H4 (cell line): ENCODE results near the gene ZNF672. TPM values are rescaled to one million over a fixed set of nuclear protein-coding genes. Genes with fewer than 3 reads are reported as not detected.
A peak's percentile ranks its signal among the peaks of the same experiment; 100 is the strongest.
"Not testable (repeated sequence)": the region's sequence is repeated elsewhere in the genome, so short reads cannot be mapped to it uniquely, and the experiment has no call there.

ENCODE experiments used
- DNase-seq: peaks from one replicate; pipeline ENCODE4 v3.0.0-alpha.2; 2015; ENCODE audit warnings: low spot score
- total RNA-seq: library from RNA; depleted of rRNA; stranded (reverse); fragments of >200 nt; shearing (Covaris generic); gene quantifications from 2 replicates; pipeline ENCODE4 v1.2.3, GENCODE V29; 2014

ZNF672 gene
- total RNA-seq, 1 experiment from 2014 or later, result 14.4 TPM

DNA sequence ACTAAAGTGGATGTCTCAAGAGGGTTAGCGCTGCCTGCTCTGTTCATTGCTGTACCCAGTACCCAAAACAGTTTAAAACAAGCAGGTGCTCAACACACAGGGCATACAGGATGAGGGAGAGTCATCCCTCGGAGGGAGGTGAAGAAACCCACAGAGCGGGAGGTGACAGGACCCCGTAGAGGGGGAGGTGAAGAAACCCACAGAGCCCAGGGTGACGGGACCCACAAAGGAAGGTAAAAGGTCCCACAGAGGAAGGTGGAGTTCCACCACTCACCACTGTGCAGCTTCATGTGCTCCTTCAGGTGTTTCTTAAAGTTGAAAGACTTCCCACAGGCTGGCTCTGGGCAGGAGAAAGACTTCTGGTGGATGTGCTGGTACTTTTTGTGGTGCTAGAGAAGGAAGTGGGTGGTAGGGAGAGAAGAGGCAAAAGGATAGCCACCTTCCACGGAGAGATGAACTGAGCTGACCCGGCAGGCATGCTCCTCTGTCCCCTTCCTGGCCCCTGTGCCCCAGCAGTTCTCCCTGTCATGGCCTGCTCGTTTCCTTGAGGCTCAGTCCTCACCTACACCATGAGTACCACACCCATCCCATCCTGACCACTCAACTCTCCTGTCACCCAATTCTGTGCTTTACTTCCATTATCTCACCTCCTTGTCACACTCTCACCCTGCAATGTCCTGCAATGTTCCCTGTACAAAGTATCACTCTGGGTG is 15.8 kb downstream of the ZNF672 start:
- no peak for DNase-seq

DNA sequence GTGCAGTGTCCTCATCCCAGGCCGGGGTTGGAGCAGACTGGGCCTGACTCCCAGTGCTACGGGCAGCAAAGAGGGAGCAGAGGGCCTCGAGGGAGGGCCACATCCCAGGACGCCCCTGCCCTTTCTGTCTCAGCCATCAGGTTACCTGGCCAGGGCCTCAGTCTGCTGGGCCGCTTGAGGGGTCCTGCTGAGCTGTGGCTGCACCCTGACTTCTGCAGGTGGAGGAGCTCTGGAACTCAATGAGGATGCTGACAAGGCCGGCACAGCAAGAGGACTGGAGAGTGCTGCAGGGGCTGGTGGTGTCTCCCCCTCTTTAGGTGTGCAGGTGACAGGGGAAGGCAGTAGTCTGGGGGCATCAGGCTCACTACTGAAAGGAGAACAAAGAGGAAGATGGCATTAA is 17.6 kb downstream of the ZNF672 start:
- no peak for DNase-seq

DNA sequence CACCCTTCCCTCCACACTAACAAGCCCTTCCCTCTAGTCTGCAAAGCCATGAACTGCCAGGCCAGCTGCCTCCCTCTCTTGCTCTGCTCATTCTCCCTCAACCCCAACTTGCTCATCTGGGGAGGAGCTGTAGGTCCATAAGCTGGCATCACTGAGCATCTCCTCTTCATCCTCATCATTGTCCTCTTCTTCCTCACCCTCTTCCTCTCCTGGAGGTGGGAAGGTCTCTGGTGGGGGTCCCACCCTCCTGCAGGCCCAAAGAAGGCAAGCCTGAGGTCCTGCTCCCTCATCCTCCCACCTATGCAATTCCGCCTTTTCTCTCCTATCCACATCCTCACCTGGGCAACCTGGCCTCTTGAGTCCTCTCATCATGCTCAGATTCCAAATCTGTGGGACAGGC is 18.2 kb downstream of the ZNF672 start:
- no peak for DNase-seq

DNA sequence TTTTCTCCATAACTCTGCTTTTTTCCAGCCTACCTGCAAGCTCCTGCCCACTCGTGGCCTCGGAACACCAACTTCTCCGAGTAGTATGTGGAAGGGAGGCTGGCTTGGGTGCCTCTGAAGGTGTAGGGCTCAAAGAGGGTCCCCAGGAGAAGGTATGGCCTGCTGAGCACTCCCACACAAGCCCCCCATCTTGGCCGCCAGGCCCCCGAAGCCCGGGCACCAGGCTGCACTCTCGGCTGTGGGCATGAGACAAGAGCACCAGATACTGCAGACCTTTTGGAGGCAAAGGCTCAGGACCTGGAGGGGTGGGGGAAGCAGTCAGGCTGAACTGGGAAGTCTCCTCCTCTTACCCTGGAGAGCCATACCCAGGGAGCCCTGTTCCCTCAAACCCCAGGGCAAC is 19.2 kb downstream of the ZNF672 start:
- DNase-seq, result no peak

DNA sequence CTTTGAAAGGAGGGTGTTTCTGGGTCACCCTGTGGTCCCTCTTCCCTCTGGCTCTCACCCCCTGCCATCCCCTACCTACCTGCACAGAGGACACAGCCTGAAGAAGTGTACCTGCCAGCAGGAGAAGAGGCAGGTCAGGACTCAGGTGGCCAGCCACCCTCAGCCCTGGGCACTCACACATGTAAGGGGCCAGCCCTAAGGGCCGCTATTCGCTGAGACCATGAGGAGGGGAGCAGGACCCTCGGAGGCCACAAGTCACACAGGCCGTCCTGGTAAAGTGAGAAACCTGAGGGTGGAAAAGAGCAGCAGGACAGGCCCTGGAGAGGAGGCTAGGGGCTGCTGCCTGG is 19.7 kb downstream of the ZNF672 start:
- DNase-seq, result no peak

DNA sequence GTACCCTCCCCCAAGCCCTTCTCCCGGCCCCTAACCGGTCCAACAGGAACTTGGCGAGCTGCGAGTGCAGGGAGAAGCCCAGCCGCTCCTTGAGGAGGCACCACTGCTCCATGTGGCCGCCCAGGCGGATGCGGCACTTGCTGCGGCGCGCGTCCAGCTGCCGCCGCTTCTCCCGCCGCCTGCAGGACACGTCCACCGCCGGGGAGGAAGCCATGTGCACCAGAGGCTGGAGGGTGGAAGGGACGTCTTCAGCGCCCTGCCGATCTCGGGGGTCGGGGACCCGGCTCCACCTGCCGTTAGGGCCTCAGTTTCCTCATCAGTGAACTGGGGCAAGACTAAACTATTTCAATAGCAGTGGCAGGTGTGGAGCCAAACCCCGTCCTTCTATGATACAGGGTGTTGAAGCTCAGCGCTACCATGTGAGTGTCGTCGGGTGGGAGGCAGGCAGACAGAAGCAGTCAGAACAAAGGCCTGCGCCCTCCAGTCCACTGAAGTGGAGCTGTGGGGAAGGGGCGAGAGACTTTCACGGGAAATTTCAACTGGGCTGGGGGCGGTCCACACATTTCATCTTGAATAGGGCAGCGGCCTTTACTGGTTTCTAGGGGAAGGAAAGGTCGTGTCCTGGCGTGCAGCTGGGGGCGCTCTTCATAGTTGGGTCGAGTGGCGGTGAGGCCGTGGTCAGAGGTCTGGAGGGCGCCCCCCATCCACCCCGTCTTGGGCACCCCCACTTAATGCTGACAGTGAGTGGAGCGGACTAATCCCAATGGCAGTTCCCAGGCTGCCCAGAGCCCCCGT is 20.3 kb downstream of the ZNF672 start:
- no peak for DNase-seq

DNA sequence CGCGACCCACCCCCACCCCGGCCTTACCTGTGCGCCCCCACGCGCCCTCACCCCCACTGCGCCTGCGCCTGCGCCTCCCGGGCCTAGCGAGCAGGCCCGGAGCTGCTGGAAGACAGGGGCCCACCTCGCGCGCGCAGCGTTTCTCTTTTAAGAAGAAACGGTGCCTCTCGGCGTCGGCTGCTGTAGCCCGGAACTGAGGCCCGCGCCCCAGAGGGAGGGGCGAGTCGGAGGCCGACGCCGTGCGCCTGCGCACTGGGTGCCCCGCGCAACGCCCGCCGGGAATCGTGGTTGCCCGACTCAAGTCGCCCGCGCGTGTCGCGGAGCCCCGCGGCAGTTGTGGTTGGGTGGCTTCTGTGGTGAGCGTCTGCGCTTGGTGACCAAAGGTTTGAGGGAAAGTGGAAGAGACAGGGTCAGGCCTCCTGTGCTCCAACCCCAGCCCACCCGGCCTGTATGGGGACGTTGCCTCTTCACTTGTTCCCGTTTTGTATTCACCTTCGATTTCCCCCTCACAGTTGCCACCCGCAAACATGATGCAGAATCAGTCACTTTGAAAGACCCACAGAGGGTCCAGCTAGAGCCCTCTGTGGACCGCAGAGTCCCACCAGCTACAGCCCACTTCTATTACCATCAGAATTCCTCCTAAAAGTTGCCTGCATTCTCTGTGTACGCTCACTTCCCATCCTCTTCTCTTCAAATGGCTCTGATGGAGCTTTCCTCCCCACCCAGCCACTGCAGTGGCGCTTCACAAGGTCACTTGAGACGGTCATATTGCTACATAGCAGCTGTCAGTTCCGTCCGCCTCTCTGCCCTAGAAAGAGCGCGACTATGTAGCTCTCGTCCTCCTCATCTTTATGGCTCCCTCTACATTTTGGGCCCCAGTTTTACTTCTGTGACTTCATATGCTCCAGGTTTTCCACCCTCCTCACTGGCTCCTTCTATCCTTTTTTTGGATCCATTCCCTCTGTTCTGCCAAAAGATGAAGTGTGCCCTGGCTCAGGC is 21.2 kb downstream of the ZNF672 start, which contains the start of gene ZNF692:
TSS of gene ZNF692 (minus strand) at position 195 of the 999 bp plus-strand sequence. CDS start 776 bp downstream, outside the sequence.
- peak; percentile 95 for DNase-seq

DNA sequence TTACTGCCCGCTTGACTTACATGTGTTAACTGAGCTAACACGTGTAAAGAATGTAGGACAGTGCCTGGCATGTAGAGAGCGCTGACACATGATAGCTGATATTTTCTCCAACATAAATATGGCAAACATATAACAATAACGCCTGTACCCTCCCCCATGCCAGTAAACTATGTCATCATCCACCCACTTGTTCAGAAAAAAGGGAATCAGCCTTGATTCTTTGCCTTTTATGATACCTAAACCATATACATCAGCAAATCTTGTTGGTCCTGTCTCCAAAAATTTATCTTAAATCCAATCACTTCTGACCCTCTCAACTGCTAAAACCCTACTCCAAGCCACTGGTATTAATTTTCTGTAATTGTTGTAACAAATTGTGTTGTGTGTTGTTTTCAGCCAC is 22.0 kb downstream of the ZNF672 start:
- DNase-seq, result no peak

DNA sequence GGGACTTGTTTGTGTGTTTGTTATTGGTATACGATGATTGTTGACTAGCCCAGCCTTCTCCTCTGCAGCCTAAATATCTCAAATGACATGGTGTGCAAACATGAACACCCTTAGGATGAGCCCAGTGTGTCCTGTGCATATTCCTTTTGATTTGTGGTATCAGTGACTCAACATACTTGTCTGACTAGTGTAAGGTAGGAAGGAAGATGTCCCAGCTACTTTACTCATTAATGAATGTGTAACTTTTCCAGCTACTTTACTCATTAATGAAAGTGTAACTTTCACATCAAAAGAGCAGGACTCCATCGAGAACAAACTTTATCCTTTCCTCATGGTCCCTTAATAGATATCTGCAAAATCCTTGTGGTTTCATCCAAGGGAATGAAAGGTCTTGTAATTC is 23.6 kb downstream of the ZNF672 start:
- no peak for DNase-seq

DNA sequence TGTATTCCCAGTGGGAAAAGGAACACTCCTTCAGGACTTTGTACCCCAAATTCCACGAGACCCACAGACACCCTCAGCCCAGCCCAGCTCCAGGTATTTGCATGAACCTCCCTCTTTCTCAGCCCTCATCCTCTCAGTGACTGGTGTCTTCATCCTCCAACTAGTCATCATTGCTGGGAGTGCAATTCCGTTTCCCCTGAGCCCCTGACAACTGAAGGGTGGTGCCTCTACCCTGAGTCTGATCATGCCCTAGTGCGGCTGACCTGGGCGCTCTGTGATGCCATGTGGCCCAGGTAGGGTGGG is 24.6 kb downstream of the ZNF672 start:
- DNase-seq, result no peak

DNA sequence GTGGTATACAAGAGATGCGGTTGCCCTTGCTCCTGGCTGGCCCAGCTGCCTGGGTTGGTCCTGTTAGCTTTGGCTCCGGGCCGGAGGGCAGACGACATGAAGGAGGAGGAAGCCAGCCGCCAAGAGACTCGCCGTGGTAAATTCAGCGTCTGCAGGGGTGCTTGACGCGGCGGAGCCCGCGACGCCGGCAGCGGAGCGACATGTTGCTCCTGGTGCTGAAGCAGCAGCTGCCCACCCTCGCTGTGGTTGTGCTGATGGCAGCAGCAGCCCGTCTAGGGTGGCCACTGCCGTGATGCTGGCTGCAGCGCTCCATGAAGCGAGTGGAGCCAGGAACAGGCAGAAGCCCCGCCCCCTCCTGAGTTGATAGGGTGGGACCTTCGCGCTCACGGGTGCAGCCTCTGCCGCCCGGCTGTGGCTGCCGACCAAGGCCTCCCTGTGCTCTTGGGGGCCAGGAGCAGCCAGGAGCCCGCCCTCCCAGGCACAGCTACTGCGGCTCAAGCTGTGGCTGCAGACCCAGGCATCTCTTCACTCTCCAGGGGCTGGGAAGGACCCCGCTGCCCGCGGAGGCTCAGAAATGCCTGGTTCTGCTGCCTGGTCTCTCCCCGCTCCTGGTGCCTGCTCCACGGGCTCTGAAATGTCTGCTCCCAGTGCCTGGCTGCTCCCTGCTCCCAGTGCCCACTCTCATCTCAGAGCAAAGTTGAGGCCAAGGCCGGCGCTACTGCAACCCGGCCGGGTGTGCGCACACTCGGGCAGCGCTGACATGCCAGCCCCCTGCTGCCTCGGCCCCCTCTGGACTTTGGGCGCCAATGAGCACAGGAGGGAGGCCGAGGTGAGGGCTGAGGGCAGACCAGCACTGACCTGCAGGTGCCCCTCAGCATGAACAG is 25.2 kb downstream of the ZNF672 start:
- DNase-seq, result peak; percentile 50

DNA sequence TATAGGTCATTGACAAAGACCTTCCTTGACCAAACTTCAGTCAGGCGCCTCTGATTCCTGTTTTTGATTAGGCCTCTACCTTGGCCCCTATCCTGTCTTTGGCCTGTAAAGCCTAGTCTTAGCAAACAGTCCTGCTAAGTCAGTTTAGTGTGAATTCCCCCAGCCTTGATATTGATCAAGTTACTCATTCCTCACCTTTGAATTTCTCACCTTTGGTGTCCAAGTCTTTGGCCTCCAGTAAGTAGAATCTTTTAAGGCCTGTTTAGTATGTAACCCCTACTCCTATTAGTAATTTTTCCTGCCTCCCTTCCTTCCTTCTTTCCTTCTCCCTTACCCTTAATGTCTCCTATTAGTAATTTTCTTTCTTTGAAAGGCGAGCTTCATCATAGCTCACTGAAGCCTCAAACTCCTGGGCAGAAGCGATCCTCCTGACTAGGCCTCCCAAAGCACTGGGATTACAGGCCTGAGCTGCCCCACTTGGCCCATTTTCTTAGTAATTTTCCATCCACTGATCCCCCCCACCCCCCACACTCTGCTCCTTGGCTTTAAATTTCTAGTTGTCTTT is 33.9 kb downstream of the ZNF672 start:
- no peak for DNase-seq

DNA sequence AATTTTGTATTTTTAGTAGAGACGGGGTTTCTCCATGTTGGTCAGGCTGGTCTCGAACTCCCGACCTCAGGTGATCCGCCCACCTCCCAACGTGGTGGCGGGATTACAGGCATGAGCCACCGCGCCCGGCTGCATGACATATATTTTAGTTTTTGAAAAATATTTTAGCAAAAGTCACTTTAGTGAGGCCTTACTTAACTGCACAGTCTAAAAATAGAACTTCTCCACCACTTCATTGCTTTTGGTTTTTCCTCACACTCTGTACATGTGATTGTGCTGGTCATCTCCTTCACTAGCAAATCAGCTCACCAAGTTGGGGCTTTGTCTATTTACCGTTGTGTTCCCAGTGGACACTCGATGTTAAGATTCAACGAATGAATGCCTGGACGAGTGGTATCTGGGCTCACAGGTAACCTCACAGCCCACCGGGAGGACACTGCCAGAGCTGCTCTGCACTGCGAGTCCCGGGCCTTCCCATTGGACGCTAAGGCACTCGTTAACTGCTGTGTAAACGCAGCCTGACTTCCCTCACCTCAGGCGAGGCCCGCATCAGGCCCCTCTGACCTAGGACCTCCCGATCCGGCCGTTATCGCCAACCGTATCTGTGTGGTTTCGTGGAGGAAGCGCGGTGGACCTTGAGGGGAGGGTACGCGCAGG is 34.9 kb downstream of the ZNF672 start:
- DNase-seq, result peak; percentile 72

DNA sequence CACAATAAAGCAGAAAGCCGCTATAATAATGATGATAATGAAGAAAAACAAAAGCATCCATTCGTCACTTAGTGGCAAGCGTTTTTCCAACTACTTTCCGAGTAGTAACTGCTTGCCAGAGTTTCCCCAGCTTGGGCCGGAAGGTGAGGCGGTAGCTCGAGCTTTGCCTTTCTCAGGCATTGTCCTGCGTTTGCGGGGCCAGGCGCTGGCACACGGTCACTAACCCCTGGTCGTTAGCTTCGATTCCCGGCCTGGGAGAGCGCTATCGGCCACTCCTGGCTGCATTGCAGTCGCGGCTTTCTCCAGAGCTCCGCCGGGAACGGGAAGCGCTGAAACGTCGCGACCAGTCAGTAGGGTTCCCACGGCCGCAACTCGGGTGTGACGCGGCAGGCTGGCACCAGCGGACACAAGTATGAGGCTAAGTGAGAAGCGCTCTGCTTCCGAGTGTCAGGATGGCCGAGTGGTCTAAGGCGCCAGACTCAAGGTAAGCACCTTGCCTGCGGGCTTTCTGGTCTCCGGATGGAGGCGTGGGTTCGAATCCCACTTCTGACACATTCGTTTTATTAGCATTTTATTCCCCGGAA is 35.5 kb downstream of the ZNF672 start:
- DNase-seq, result peak; percentile 95

DNA sequence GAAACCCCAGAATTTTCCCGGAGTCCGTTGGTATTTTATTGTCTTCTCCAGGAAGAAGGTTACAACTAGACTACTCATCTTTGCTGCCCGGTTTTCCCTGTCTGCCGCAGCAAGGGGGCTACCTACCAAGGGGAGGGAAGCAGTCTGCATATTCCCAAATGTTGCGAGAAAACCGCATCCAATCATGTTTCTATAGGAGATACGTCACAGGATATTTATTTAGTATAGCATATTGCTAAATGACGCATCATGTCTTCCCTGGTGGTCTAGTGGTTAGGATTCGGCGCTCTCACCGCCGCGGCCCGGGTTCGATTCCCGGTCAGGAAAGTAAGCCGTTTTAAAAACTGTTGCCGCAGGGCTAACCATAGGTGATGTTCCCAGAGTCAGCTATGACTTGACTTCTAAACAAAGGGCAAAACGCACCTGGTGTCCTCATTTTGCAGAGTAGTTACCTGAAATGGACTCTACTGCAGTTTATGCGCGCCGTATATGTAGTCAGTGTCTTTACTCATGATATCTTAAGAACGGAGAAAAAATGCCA is 36.0 kb downstream of the ZNF672 start:
- peak; percentile 87 for DNase-seq

DNA sequence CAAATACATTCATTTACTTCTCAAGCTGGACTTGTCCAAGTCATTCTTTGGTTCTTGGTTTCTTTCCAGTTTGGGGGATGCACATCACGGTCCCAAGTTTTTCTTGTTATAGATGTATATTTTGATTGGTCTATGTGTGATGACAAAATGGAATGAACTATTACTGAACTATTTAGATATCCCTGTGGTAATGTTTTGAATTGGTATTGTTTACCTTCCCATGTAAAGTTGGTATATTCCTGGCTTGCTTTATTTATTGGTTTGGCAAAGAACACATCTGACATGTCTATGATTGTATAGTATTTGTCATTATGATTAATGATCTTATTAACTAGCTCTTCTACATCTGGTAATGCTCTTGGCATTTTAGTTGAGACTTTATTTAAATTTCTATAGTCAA is 43.2 kb downstream of the ZNF672 start:
- no peak for DNase-seq

DNA sequence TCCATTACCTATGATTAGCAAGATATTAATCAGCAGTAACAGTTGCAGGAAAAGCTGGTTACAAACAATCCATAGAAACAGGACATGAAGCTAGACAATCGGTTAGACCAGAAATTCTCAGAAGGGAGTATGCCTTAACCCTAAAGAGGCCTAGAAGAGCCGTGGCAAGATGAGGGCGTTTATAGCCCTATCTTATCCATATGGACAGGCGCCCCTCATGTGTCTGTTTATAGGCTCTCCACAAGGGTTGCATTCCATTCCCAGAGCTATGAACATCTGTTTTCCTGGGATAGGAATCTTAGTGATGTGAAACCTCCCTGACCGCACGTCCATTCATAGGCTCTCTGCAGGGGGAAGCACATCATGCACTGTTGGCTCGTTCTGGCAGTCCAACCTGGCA is 44.4 kb downstream of the ZNF672 start:
- DNase-seq, result not testable (repeated sequence)

DNA sequence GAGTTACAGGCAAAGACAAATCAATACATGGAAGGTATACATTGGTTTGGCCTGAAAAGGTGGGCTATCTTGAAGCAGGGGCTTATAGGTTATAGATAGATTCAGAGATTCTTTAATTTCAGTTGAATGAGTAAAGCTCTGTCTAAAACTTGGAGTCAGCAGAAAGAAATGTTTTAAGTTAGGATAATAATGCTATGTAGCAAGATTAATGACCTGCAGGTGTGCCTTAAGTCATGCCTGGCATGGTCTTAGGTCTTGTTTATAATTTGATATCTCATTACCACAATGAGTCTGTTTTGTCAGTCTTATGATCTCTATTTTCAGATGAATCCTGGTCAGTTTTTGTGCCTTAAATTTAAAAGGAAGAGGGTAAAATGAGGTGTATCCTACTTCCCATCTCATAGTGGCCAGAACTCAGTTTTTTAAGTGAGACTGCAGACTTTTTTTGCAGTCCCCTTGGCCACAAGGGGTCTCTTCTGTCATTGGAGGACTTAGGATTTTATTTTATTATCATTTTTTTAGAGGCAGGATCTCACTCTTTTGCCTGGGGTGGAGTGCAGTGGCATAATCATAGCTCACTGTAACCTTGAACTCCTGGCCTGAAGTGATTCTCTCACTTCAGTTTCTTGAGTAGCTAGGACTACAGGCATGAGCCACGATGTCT is 46.7 kb downstream of the ZNF672 start:
- no peak for DNase-seq

DNA sequence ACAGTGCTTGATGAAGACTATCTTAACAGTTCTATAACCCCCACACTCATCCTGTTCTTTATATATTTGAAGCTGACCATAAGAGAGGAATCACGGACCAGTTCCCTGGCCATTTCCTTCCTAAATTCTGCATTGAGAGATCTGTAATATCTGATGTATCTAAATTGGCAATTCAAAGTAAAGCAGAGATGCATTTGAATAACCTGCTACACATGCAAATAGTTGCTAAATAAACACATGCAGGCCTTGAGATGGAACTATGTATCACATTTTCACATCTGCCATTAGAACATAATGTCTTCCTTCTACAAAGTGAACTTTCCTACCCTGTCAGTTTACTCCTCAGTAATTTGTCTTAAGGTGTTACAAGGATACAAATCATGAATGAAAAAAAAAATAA is 47.6 kb downstream of the ZNF672 start:
- no peak for DNase-seq
